OCI-LY1 (cell line): Measurements from ENCODE around the gene BPIFB4.

Source experiments
- H2AFZ ChIP-seq: fragments of 200-600 bp; sonication (generic), shearing (Covaris generic); 2 replicates; pipeline ENCODE4 v1.6.0; 2014; ENCODE audit warnings: antibody characterized with exemption, mild to moderate bottlenecking, low read length
- H3F3A ChIP-seq: fragments of 200-600 bp; sonication (generic), shearing (Covaris generic); 2 replicates; pipeline ENCODE4 v1.6.0; 2014; ENCODE audit warnings: mild to moderate bottlenecking, antibody characterized with exemption, low read length, moderate library complexity; ENCODE audit not compliant: insufficient read depth
- H3K27ac ChIP-seq: fragments of 200-600 bp; sonication (generic); 2 replicates; pipeline ENCODE4 v1.5.1; 2014; ENCODE audit warnings: low read length, mixed run types, mild to moderate bottlenecking, low read depth; ENCODE audit not compliant: poor library complexity, severe bottlenecking
- H3K27me3 ChIP-seq: fragments of 200-600 bp; sonication (generic); 2 replicates; pipeline ENCODE4 v1.6.0; 2014; ENCODE audit warnings: antibody characterized with exemption, mild to moderate bottlenecking, low read length, moderate library complexity; ENCODE audit not compliant: insufficient read depth
- H3K36me3 ChIP-seq: fragments of 200-600 bp; sonication (generic); 2 replicates; pipeline ENCODE4 v1.6.1; 2014; ENCODE audit warnings: mild to moderate bottlenecking, antibody characterized with exemption, low read length, moderate library complexity, mixed read lengths; ENCODE audit not compliant: insufficient read depth
- H3K4me1 ChIP-seq: fragments of 200-600 bp; sonication (generic); 2 replicates; pipeline ENCODE4 v1.5.1; 2014; ENCODE audit warnings: mild to moderate bottlenecking, low read length, moderate library complexity; ENCODE audit not compliant: insufficient read depth, severe bottlenecking
- H3K4me2 ChIP-seq: fragments of 200-600 bp; sonication (generic), shearing (Covaris generic); 2 replicates; pipeline ENCODE4 v1.6.1; 2014; ENCODE audit warnings: low read length
- H3K4me3 ChIP-seq: fragments of 200-600 bp; sonication (generic); 2 replicates; pipeline ENCODE4 v1.5.1; 2014; ENCODE audit warnings: low read length, low read depth, mild to moderate bottlenecking, mixed read lengths; ENCODE audit not compliant: poor library complexity, severe bottlenecking
- H3K79me2 ChIP-seq: fragments of 200-600 bp; shearing (Covaris generic); 2 replicates; pipeline ENCODE4 v1.6.1; 2016; ENCODE audit warnings: mixed run types, low read length, mixed read lengths; ENCODE audit not compliant: insufficient read depth
- H3K9ac ChIP-seq: fragments of 200-600 bp; sonication (generic), shearing (Covaris generic); 2 replicates; pipeline ENCODE4 v1.6.1; 2014; ENCODE audit warnings: mild to moderate bottlenecking, low read length, mixed read lengths
- H3K9me2 ChIP-seq: fragments of 200-600 bp; sonication (generic), shearing (Covaris generic); 2 replicates; pipeline ENCODE4 v1.6.1; 2014; ENCODE audit warnings: low read depth, mild to moderate bottlenecking, low read length, mixed read lengths
- H3K9me3 ChIP-seq: fragments of 200-600 bp; shearing (Covaris generic); 2 replicates; pipeline ENCODE4 v1.6.1; 2014; ENCODE audit warnings: low read length, mixed read lengths
- H4K20me1 ChIP-seq: fragments of 200-600 bp; sonication (generic), shearing (Covaris generic); 2 replicates; pipeline ENCODE4 v1.6.0; 2016; ENCODE audit warnings: mild to moderate bottlenecking, low read length; ENCODE audit not compliant: insufficient read depth
- CTCF ChIP-seq: fragments of 200-600 bp; sonication (generic), shearing (Covaris generic); IDR thresholded peaks from 2 replicates; pipeline ENCODE4 v1.5.1; 2017; ENCODE audit warnings: mild to moderate bottlenecking, antibody characterized with exemption, low read length, moderate library complexity, mixed read lengths
- EZH2 ChIP-seq: fragments of 200-600 bp; sonication (generic), shearing (Covaris generic); IDR thresholded peaks from 2 replicates; pipeline ENCODE4 v1.8.0; 2017; ENCODE audit warnings: borderline replicate concordance, mixed run types, mild to moderate bottlenecking, antibody characterized with exemption, low read length, moderate library complexity, mixed read lengths

The BPIFB4 gene

GRCh38 chr20:33137195-33137594, 57.8 kb downstream of the BPIFB4 start:
- H3K27me3 ChIP-seq = no peaks in the 10 kb centered on the region
- H3K4me2 ChIP-seq = no peak overlapping the region
- H3K9ac ChIP-seq = no peak overlapping the region
- no peaks in the 10 kb centered on the region for H4K20me1 ChIP-seq
- H3K9me2 ChIP-seq = no peaks in the 10 kb centered on the region
- TF ChIP-seq EZH2 (no peak), CTCF (no peak)
- H3K79me2 ChIP-seq = no peaks in the 10 kb centered on the region
- H3K36me3 ChIP-seq = no peaks in the 10 kb centered on the region
- no peak overlapping the region for H3K27ac ChIP-seq
- no peaks in the 10 kb centered on the region for H3F3A ChIP-seq
- no peak overlapping the region for H2AFZ ChIP-seq
- no peaks in the 10 kb centered on the region for H3K4me1 ChIP-seq
- no peaks in the 10 kb centered on the region for H3K9me3 ChIP-seq
- no peak overlapping the region for H3K4me3 ChIP-seq

- no peaks in the 10 kb centered on the region for H3F3A ChIP-seq
- no peaks in the 10 kb centered on the region for H4K20me1 ChIP-seq
- H3K9me3 ChIP-seq = no peaks in the 10 kb centered on the region
- no peaks in the 10 kb centered on the region for H3K36me3 ChIP-seq
- no peak overlapping the region for H3K9ac ChIP-seq
- no peak overlapping the region for H2AFZ ChIP-seq
- no peak for TF ChIP-seq CTCF
- TF ChIP-seq EZH2 = no peak
- H3K4me2 ChIP-seq = no peak overlapping the region
- H3K9me2 ChIP-seq = no peaks in the 10 kb centered on the region
- H3K27me3 ChIP-seq = no peaks in the 10 kb centered on the region
- H3K4me1 ChIP-seq = no peaks in the 10 kb centered on the region
- H3K27ac ChIP-seq = no peak overlapping the region
- no peaks in the 10 kb centered on the region for H3K79me2 ChIP-seq
- no peak overlapping the region for H3K4me3 ChIP-seq
These were observed 60.0 kb downstream of the BPIFB4 start for GRCh38 chr20:33139467-33139866.

GRCh38 chr20:33145521-33145920, 66.1 kb downstream of the BPIFB4 start:
- TF ChIP-seq EZH2 (no peak), CTCF (no peak)
- H3K9ac ChIP-seq = no peak overlapping the region
- H3K9me3 ChIP-seq = no peaks in the 10 kb centered on the region
- H3K79me2 ChIP-seq = no peaks in the 10 kb centered on the region
- no peak overlapping the region for H3K27ac ChIP-seq
- no peaks in the 10 kb centered on the region for H3K27me3 ChIP-seq
- no peak overlapping the region for H2AFZ ChIP-seq
- no peaks in the 10 kb centered on the region for H4K20me1 ChIP-seq
- no peaks in the 10 kb centered on the region for H3F3A ChIP-seq
- no peak overlapping the region for H3K4me3 ChIP-seq
- H3K9me2 ChIP-seq = no peaks in the 10 kb centered on the region
- H3K36me3 ChIP-seq = no peaks in the 10 kb centered on the region
- no peak overlapping the region for H3K4me2 ChIP-seq
- no peaks in the 10 kb centered on the region for H3K4me1 ChIP-seq
